Neural crest cell (in vitro differentiated cells): ENCODE data around the gene RBM26. TPM values are rescaled to one million over a fixed set of nuclear protein-coding genes. Genes with fewer than 3 reads are reported as not detected.

ENCODE experiments used
- DNase-seq: peaks from one replicate; pipeline ENCODE4 v3.0.0; 2021; ENCODE audit warnings: low read depth, mixed read lengths, low spot score
- H3K27ac Mint-ChIP-seq: one replicate; pipeline ENCODE4 v1.8.0; 2021; ENCODE audit warnings: mild to moderate bottlenecking, mixed read lengths; ENCODE audit not compliant: unreplicated experiment
- H3K27me3 Mint-ChIP-seq: 2 replicates; pipeline ENCODE4 v1.8.0; 2021; ENCODE audit warnings: low read depth, mild to moderate bottlenecking, mixed read lengths
- H3K36me3 Mint-ChIP-seq: 2 replicates; pipeline ENCODE4 v1.8.0; 2021; ENCODE audit warnings: low read depth, mild to moderate bottlenecking, mixed read lengths
- H3K4me1 Mint-ChIP-seq: 2 replicates; pipeline ENCODE4 v1.8.0; 2021; ENCODE audit warnings: mixed read lengths
- H3K4me3 Mint-ChIP-seq: one replicate; pipeline ENCODE4 v1.8.0; 2021; ENCODE audit warnings: mild to moderate bottlenecking, mixed read lengths
- H3K9me3 Mint-ChIP-seq: 2 replicates; pipeline ENCODE4 v1.8.0; 2021; ENCODE audit warnings: mixed read lengths
- CTCF ChIP-seq: fragments of 200-600 bp; sonication (generic); conservative IDR thresholded peaks from 2 replicates; pipeline ENCODE4 v1.5.0; 2021; ENCODE audit warnings: antibody characterized with exemption, mild to moderate bottlenecking
- total RNA-seq: library from RNA; stranded (reverse); gene quantifications from 2 replicates; pipeline ENCODE4 v1.2.1, GENCODE V29; 2021

The RBM26 gene
- total RNA-seq, 1 donor from 2014 or later: 78.1 TPM

GRCh38 chr13:79379274-79379673 is 26.8 kb downstream of the RBM26 start:
- Mint-ChIP-seq H3K36me3 (peaks cover 3% of the 10 kb centered on the region), H3K27me3 (no peaks in the 10 kb centered on the region), H3K4me3 (no peak overlapping the region), H3K4me1 (peaks cover 11% of the 10 kb centered on the region), H3K27ac (no peak overlapping the region), H3K9me3 (no peaks in the 10 kb centered on the region)
- no peak for TF ChIP-seq CTCF
- no peak for DNase-seq

DNA sequence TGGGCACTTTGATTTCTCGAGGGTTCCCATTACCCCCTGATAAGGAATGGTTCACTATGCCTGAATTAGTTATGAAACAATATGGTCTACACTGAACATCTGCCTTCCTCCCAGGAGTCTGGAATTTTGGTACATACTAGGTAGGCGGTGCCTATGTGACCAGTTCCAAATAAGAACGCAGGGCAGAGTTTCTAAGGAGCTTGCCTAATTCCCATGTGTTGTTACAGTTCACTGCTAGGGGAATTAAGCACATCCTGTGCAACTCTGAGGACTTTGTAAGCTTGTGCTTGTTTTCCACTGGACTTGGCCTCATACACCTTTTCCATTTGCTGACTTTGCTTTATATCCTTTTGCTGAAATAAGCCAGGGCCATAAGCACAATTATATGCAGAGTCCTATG is 29.2 kb downstream of the RBM26 start:
- H3K27me3 Mint-ChIP-seq: no peaks in the 10 kb centered on the region
- H3K4me1 Mint-ChIP-seq: no peaks in the 10 kb centered on the region
- no peak overlapping the region for H3K27ac Mint-ChIP-seq
- no peak for DNase-seq
- TF ChIP-seq CTCF: no peak
- H3K36me3 Mint-ChIP-seq: peaks cover 3% of the 10 kb centered on the region
- no peaks in the 10 kb centered on the region for H3K9me3 Mint-ChIP-seq
- no peak overlapping the region for H3K4me3 Mint-ChIP-seq

DNA sequence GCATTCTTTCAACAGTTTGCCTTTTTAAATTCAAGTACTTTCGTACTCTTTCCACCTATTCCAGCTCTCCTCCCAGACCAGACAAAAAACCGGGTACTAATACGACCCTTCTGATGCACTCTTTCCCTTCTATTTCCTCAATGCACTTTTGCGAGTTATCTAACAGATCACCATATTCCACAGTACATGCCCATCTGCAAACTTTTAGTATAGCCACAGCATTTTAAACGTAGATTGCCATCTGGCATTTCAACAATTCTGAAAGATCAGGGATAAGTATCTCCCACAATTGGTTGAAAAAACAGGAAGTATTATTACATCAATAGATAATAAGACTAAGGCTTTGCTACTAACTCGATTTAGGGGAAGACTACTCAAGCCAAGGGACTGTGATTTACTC is 31.5 kb downstream of the RBM26 start:
- Mint-ChIP-seq H3K4me3 (no peak overlapping the region), H3K27ac (no peak overlapping the region), H3K36me3 (peaks cover 13% of the 10 kb centered on the region), H3K4me1 (no peaks in the 10 kb centered on the region), H3K9me3 (no peaks in the 10 kb centered on the region), H3K27me3 (no peaks in the 10 kb centered on the region)
- DNase-seq: no peak
- no peak for TF ChIP-seq CTCF

GRCh38 chr13:79373916-79374315 is 32.1 kb downstream of the RBM26 start:
- Mint-ChIP-seq H3K27me3 (no peaks in the 10 kb centered on the region), H3K27ac (no peak overlapping the region), H3K9me3 (no peaks in the 10 kb centered on the region), H3K4me1 (no peaks in the 10 kb centered on the region), H3K36me3 (peaks cover 16% of the 10 kb centered on the region), H3K4me3 (no peak overlapping the region)
- no peak for TF ChIP-seq CTCF
- no peak for DNase-seq

DNA sequence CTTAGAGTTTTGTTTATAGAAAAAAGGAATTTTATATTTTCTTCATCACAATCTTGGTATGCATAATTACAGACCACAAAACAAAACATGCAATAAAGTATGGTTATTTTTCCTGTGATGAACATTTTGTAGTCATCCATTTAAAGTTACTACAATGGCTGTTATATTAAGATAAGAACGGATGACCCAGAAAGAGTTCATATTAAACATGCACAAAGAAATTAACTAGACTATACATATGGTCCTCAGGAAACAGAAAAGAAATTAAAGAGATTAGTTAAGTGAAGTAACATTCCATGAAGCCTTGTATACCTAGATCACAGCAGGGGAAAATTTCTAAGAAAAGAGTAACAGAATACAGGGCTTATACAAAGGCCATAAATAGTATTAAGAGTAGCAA is 36.8 kb downstream of the RBM26 start:
- Mint-ChIP-seq H3K36me3 (peaks cover 23% of the 10 kb centered on the region), H3K4me1 (no peaks in the 10 kb centered on the region), H3K9me3 (no peaks in the 10 kb centered on the region), H3K27ac (no peak overlapping the region), H3K4me3 (no peak overlapping the region), H3K27me3 (no peaks in the 10 kb centered on the region)
- TF ChIP-seq CTCF: no peak
- no peak for DNase-seq

GRCh38 chr13:79365981-79366380 is 40.1 kb downstream of the RBM26 start:
- no peaks in the 10 kb centered on the region for H3K27me3 Mint-ChIP-seq
- H3K4me3 Mint-ChIP-seq: no peak overlapping the region
- H3K4me1 Mint-ChIP-seq: no peaks in the 10 kb centered on the region
- H3K9me3 Mint-ChIP-seq: no peaks in the 10 kb centered on the region
- H3K27ac Mint-ChIP-seq: no peak overlapping the region
- H3K36me3 Mint-ChIP-seq: peaks cover 32% of the 10 kb centered on the region
- no peak for DNase-seq
- TF ChIP-seq CTCF: no peak
